GM18502 (cell line): ENCODE measurements around the gene SIGLEC11.
"Not testable (repeated sequence)": the region's sequence is repeated elsewhere in the genome, so short reads cannot be mapped to it uniquely, and the experiment has no call there.

Experiments
- ATAC-seq: cut with Tn5 transposase; IDR thresholded peaks from one replicate; pipeline ENCODE4 v1.9.1; 2021; ENCODE audit warnings: mild to moderate bottlenecking; ENCODE audit not compliant: unreplicated experiment, poor library complexity

The SIGLEC11 gene

DNA sequence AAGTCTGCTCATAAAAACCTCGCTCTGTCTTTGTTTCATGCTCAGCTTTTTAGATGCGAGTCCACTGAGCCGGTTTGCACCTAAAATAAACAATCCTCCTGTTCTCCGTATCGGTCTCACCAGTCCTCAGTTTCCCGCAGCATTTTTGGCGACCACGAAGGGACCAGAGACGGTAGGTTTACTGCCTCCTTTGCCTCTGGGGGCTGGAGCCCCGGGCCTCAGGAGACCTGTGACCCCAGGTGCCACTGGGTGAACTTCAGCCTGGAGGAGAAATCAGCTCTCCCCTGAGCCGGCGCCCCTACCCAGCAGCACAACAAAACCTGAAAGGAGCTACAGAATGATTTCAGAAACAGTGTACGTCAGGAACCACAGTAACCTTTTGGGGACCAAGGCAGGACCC is 8.1 kb downstream of the SIGLEC11 start:
- ATAC-seq: no peak

DNA sequence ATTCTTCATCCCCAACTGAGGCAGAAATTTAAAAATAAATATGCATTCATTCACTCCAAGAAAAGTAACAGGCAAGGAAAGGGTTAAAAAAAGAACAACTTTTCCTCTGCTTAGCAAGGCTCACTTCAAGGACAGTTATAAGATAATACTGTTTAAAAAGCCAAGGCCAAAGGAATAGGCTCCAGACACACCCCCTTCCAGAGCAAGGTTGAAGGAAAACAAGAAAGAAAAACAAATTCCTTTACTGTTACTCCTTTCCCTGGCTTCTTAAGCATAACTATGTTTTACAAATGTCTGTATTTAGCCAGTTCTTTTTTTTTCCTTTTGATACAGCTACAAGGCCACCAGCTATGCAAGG is 8.5 kb downstream of the SIGLEC11 start:
- ATAC-seq: no peak

DNA sequence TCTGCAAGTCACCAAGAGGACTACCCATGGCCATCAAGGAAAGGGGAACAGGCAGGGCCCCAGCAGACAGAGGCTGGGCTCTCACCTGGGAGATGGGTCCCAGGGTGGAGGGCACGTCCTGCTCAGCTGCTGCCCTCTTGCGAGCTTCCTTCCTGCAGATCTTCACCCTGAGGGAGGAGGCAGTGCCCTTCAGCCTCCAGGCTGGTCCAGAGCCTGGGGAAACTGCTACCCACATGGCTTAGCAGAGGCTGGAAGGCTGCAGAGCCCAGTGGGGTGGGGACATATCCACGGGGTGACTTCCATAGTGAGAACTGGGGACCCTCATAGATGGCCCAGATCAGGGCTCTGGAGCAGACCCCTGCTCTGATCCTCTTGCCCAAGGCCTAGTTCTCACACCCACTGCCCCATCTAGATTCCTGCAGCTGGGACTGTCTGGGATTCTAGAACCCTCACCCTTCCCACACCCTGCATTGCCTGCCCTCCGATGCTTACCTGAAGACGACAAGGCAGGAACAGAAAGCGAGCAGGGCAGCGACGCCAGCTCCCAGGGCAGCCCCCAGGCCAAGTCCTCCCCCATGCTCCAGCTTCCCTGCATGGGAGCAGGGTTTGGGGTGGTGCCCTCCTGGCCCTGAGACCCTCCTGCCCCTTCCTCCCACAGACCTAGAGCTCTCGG is 9.0 kb downstream of the SIGLEC11 start:
- ATAC-seq: no peak

DNA sequence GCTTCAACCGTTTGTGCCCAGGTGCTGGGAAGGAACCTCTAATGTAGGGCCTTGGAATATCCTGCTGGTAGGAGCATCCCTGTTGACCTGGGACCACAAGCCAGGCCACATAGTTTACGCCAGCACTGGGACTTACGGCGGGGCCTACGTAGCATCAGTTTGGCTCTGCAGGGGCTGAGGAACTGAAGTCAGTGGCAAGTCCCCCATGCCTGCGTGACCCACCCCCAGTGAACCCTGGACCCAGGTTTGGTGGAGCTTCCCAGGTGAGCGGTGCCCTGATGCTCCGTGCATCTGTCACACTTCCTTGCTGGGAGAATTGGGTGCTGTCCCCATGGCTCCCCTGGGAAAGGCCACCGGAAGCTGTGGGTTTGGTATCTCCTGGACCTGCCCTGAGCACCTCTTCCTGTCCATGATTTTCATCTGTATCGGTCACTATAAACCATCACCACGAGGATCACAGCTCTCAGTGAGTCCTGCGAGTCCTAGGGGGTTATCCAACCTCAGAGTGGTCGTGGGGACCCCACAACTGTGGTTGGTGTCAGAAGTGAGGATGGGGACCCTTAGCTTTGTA is 9.9 kb downstream of the SIGLEC11 start:
- ATAC-seq: no peak

DNA sequence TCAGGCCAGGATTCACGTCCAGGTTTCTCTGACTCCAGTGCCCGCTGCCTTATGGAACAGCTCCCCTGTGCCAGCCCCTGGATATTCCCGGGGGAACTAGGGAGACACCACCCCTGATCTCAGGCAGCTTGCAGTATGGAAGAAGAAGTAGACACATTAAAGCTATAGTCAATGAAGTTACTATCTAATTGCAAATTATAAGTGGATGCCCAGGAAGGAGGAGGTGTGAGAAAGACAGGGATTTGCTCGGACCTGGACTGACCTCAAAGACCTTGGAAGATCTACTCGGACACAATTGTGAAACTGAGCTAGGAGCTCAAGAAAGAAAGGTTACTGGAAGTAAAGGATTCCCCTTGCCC is 10.4 kb downstream of the SIGLEC11 start:
- ATAC-seq: no peak

DNA sequence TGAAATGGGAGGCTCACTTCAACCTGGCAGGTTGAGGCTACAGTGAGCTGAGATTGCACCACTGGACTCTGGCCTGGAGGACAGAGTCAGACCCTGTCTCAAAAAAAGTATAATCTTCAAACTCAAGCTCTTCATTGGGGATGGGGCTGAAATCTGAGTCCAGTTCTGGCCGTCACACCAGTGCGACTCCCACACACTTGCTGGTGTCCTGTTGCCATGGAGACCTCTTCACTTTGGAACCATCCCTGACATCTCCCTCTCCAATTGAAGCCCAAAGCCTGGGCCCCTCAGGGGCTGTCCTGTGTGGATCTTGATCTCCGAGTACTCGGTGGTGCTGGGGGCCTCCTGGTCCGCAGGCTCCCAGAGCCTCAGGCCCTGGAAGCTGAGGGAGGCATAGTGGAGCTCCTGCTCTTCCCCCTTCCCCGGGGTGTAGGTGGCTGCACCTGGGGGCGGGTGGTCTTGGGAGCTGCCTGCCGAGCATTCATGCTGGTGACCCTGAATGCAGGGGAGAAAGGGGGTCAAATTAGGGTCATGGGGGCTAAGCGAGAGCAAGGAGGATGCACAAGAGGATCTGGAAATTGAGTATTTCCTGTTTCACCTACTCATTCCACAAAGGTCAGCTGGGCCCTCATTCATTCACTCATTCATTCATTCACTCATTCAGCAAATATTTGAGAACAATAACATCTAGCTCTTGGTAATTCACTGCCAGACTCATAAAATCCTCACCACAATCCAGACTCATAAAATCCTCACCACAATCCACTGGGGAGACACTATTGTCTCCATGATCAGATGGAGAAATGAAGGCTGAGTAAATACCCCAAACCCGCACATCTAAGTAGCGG is 11.0 kb downstream of the SIGLEC11 start:
- ATAC-seq: no peak

DNA sequence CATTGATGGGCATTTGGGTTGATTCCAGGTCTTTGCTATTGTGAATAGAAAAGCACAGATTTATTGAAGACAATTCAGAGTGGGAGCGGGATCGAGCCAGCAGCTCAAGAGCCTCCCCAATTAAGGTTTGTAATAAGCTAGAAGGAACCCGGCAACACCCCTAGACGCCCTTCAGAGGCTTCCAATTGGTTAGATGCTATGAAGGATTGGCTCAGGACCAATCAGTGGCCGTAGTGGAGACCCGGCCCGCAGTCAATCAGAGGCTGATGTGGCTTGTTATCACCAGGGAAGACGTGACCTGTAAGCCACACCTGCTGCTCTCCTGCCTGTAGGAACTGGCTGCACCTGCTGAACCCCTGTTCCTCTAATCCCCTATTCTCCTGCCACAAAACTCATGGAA is 14.6 kb downstream of the SIGLEC11 start:
- ATAC-seq: no peak

DNA sequence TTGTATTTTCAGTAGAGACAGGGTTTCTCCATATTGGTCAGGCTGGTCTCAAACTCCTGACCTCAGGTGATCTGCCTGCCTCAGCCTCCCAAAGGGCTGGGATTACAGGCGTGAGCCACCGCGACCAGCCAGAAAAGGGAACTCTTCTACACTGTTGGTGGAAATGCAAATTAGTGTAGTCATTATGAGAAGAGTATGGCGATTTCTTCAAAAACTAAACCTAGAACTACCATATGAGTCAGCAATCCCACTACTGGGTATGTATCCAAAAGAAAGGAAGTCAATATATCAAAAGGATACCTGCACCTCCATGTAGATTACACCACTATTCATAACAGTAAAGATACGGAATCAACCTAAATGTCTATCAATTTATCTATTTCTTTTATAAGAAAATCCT is 16.4 kb downstream of the SIGLEC11 start:
- ATAC-seq: not testable (repeated sequence)

DNA sequence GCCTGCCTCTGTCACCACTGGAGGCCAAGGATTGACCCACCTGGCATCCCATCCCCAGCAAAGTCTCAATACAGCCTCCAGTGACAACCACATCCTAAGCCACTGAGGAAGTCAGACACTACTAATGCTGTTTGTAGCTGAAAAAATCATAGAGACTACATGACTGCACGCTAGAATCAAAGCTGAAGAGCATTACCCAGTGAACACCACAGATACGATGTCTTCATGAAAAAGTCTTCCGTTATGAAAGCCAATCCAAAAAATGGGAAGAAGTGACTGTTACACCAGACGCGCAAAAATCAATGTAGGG is 20.5 kb downstream of the SIGLEC11 start:
- ATAC-seq: no peak

DNA sequence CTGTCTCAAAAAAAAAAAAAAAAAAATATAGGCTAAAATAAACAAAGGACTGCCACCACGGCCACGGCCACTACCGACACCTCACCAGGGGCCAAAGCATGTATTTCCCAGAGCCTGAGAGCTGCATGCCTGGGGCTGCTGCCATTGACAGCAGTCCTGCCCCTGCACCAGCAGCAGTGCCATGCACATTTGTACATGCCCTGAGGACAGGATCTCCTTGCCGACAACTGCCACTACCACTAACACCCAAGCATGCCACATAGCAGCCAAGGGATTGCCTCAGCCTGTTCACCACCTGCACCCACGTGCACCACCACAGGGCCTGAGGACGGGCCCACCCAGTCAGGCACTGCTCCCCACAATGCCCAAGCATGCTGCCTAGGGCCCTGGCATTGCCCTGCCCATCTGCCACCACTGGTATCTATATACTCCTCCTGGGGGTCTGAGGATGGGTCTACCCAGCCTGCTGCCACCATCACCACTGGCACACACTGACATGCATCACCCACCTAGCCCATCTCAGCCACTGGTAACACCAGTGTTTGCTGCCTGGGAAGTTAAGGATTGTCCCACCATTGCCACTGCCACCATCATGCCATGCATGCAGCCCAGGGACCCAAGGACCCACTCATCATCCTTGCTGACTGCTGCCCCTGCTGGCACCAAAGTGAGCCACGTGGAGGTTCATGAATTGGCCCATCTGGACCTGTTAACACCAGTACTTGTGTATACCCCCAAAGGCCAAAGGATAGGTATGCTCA is 21.1 kb downstream of the SIGLEC11 start:
- ATAC-seq: no peak

DNA sequence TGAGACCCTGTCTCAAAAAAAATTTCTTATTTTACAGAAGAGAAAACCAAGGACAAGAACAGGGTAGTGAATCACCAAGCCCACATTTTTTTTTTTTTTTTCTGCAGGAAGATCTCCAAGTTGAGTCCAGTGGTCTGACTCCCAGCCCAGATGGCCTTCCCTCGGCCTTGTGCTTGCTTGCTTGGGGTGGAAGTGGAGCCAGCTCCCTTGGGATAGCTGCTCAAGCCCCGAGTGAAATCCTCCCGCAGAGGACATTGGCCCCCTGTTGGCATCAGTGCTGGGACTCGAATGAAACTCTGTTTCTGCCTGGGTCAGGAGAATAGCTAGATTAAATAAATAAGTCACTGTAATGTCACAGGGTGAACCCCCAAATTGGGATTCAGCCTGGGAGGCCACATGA is 22.3 kb downstream of the SIGLEC11 start:
- ATAC-seq: no peak

DNA sequence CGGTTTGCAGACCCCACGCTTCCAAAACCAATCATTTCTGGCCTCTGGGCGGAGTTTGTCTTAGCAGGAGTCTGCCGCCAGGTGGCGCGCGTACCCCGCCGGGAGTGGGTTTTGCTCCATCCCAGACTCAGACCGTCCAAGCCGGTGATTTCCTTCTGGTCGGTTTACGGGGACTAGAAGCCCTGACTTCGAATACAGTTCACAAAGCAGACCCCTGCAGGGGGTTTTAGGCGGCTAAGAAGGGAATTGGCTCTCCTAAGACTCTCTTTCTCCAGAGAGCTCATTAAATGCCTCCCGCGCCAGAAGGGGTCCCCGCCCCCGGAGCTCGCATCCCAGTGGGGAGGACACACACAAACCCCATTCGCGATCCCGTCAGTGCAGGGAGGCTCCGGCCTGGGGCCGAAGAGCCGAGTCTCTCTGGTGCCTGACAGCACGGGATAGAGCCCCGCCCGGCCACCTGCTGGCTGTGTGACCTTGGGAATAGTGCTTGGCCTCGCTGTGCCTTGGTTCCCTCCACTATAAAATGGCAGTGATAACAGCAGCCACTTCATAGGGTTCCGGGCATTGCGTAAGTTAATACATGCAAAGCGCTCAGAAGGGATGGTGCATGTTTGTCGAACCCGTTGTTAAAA is 23.1 kb downstream of the SIGLEC11 start:
- no peak for ATAC-seq

DNA sequence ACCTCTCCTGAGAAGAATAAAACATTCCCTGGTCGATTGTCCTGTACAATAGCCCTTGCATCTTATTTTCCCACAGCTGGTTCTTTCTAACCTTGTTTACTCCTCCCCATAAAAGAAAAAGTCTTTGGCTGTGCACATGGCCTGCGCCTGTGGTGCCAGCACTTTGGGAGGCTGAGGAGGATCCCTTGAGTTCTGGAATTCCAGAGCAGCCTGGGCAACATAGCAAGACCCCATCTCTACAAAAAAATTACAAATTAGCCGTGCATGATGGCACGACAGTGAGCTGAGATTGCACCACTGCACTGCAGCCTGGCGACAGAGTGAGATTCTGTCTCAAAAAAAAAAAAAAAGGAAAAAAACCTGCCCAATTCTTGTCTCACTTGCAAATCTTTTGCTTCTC is 24.4 kb downstream of the SIGLEC11 start:
- ATAC-seq: no peak

DNA sequence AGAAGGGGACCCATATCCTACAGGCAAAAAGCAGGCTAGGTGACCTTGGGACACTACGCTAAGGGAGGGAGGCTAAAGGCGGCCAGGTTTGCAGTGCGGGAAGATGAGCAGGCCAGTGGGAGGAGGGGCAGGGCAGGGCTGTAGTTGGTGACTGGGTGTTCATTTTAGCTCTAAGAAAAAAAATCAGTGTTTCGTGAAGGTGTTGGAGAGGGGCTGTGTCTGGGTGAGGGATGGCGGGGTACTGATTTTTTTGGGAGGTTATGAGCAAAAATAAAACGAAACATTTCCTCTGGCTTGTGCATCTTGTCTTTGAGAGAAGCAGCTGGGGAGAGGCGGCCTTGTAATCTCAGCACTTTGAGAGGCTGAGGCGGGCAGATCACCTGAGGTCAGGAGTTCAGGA is 27.3 kb downstream of the SIGLEC11 start:
- no peak for ATAC-seq

DNA sequence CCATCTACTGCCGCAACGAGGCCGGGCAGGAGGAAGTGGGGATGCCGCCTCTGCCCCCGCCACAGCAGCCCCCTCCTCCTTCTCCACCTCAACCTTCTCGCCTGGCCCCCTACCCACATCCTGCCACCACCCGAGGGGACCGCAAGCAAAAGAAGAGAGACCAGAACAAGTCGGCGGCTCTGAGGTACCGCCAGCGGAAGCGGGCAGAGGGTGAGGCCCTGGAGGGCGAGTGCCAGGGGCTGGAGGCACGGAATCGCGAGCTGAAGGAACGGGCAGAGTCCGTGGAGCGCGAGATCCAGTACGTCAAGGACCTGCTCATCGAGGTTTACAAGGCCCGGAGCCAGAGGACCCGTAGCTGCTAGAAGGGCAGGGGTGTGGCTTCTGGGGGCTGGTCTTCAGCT is 28.2 kb downstream of the SIGLEC11 start:
- ATAC-seq: no peak

DNA sequence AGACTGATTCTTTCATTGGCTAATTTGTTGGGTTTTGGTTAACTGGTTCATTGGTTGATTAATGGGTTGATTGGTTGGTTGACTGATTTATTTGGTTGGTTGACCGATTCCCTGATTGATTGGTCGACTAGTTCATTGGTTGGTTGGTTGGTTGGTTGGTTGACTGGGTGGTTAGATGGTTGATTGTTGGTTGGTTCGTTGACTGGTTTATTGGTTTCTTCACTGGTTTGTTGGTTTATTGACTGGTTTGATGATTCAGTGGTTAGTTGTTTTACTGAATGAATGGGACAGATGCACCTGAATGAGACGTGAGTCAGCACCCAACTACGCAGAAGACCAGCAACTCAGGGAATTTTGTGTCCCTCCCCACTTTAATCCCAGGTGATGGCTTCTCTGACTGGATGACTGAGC is 28.9 kb downstream of the SIGLEC11 start:
- no peak for ATAC-seq

DNA sequence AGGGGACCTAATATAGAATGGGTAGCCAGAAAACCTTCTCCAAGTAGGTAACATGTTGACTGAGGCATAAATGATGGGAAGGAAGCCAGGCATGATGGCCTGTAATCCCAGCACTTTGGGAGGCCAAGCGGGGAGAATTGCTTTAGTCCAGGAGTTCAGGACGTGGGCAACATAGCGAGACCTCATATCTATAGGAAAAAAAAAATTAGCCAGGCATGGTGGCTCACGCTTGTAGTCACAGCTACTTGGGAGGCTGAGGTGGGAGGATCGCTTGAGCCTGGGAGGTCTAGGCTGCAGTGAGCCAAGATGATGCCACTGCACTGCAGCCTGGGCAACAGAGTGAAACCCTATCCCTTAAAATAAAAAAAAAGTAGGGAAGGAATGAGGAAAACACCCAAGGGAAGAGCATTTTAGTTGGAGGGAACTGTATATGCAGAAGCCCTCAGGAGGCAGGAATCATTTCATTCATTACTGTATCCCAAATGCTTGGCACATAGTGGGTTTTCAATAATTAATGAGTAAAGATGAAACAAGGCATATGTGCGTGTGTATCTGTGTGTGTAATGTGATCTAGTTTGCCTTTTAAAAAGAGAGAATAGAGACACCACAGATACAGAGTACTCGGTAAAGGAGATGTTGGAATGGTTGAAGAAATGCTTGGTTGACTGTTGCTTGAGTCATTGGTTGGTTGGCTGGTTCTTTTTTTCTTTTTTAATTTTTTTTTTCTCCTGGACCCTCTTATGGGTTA is 29.5 kb downstream of the SIGLEC11 start:
- no peak for ATAC-seq

DNA sequence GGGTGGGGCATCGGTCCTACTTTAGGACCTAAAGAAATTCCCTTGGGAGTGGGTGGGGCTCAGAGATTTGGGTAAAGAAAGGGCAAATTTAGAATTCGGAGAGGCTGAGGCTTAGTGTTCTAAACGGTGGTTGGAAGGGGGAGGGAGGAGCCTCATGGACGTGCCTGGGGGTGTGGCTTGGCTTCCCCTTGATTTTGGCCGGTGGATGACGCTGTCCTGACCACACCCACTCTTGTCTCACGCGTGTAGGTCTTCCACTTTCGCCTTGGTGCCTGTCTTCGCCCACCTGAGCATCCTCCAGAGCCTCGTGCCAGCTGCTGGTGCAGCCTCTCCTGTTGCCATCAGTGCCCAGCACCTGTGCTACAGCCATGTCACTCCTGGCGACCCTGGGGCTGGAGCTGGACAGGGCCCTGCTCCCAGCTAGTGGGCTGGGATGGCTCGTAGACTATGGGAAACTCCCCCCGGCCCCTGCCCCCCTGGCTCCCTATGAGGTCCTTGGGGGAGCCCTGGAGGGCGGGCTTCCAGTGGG is 30.4 kb downstream of the SIGLEC11 start:
- ATAC-seq: no peak

DNA sequence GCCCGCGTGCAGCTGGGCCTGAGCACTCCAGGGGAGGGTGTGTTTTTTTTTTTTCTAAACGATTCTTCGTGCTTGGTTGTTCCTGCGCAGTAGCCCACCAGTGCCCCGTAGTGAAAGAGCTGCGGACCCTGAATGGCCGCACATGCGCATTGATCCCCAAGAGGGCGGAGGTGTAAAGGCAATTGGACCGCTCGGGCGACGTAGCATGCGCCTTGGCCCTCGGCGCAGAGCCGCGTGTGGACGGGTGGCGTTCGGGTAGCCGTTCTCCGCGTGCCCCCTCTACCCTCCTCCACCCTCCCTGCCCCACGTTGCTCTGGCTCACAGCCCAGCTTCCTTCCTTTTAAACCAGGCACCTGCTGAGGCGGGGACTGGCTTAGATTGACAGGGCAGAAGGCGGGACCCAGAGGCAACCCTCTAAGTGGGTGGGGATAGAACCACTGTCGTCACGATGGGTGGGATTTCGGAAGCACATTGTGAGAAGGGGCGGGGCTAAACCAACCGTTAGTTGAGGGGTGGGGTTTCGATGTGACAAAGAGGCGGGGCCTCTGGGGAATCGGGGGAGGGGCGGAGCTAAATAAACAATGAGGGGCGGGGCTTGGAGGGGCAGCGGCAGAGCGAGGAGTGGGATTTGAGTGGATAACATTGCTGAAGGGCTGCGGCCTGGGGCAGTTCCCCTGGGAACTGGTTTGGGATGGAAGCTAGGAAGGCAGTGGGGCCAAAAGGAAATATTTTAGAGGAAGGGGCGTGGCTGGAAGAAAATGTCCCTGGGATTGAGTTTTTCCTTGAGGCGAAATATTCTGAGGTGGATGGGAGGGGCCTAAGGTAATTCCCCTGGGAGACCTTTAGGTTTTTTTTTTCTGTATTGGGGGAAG is 31.1 kb downstream of the SIGLEC11 start:
- ATAC-seq: peak; percentile 67
